GM19043 (cell line): ENCODE measurements around the gene OR8H2.
"Not testable (repeated sequence)": the region's sequence is repeated elsewhere in the genome, so short reads cannot be mapped to it uniquely, and the experiment has no call there.

Source experiments
- ATAC-seq: cut with Tn5 transposase; IDR thresholded peaks from one replicate; pipeline ENCODE4 v1.9.1; 2021; ENCODE audit warnings: low read depth; ENCODE audit not compliant: unreplicated experiment

OR8H2 gene

DNA sequence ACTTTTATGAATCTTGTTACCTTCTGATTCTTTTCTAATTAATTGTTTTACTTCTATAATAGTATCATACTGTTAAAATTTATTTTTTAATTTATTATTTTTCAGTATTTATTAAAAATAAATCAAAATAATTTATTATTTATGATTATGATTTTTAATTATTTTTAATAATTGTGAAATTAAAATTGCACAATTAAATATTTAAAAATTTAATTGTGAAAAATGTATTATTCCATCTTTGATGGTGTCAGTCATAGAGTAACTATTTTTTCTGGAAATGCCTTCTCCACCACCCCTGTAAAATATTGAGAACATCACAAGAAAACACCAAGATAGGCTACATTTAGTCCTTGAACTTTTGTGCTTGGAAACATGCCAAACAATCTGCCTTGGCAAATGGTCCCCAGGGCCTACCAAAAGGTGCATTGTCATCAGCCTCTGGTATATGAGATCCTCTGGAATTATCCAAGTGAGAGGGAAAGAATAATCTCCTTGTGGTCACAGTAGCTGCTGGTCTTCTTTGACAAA, at the start of gene OR8H2:
Gene OR8H2, plus strand, starts transcription at position 478 of the 528 bp plus-strand sequence. CDS start 1,356 bp downstream, outside the sequence.
- ATAC-seq, result no peak

GRCh38 chr11:56056366-56056765, 47.1 kb upstream of the OR8H2 start:
- ATAC-seq, result not testable (repeated sequence)

DNA sequence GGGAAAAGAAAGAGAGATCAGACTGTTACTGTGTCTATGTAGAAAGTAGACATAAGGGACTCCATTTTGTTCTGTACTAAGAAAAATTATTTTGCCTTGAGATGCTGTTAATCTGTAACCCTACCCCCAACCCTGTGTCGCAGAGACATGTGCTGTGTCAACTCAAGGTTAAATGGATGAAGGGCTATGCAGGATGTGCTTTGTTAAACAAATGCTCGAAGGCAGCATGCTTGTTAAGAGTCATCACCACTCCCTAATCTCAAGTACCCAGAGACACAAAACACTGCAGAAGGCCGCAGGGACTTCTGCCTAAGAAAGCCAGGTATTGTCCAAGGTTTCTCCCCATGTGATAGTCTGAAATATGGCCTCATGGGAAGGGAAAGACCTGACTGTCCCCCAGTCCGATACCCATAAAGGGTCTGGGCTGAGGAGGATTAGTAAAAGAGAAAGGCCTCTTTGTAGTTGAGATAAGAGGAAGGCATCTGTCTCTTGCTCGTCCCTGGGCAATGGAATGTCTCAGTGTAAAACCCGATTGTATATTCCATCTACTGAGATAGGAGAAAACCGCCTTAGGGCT, 45.7 kb upstream of the OR8H2 start:
- ATAC-seq, result not testable (repeated sequence)

GRCh38 chr11:56058260-56058780, 45.2 kb upstream of the OR8H2 start:
- not testable (repeated sequence) for ATAC-seq

DNA sequence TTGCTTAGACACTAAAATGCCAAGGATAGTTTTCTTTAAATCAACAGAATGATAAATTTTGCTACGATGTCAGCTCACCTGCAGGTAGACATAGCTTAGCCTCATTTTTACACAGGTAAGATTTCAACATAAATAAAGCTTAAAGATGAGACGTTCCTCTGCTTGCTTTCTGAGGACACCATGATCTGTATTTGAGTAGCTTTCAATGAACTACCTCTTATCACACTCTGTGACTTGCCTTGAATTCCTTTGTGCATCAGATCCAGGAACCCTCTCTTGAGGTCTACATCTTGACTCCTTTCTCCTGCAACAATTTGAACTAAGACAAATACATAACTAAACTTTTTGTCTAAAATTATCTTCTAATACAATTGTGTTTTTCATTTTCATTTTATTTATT, 36.5 kb upstream of the OR8H2 start:
- ATAC-seq, result no peak

GRCh38 chr11:56089697-56090096, 13.8 kb upstream of the OR8H2 start:
- no peak for ATAC-seq

- ATAC-seq, result no peak
These were observed 10.5 kb upstream of the OR8H2 start, which contains the start of gene OR8I2 for GRCh38 chr11:56093008-56093407. TSS of gene OR8I2 (plus strand) at chr11:56093308. CDS start at chr11:56093308, 0 bp downstream.

- ATAC-seq, result no peak
These were observed 18.6 kb downstream of the OR8H2 start, which contains the start of gene OR8H3 for GRCh38 chr11:56122073-56122472. TSS of gene OR8H3 (plus strand) at chr11:56122373. CDS start at chr11:56122373, 0 bp downstream.

DNA sequence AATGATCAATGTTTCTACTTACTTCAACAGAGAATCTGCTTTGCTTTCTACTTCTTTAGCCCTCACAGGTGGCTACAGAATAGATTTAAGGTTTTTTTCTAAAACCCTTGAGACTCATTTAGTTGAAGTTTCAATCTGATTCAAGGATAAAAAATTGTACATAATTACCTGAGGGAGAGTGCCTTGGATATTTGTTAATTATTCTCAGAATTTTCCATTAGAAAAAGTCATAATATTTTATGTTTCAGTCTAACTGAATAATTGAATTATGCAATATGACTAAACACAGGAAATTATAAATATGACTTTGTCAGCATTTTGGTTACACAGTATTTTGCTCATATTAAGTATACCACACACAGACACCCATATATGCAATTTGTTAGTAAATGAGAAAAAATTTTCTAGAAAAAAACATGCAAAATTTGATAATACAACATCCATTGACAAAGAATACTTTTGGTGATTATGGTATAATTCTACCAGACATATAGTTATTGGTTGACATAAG, 36.7 kb downstream of the OR8H2 start, which contains the start of gene OR8J3:
Gene OR8J3, minus strand, starts transcription at position 51 of the 511 bp plus-strand sequence. CDS start 2,483 bp downstream, outside the sequence.
- no peak for ATAC-seq

DNA sequence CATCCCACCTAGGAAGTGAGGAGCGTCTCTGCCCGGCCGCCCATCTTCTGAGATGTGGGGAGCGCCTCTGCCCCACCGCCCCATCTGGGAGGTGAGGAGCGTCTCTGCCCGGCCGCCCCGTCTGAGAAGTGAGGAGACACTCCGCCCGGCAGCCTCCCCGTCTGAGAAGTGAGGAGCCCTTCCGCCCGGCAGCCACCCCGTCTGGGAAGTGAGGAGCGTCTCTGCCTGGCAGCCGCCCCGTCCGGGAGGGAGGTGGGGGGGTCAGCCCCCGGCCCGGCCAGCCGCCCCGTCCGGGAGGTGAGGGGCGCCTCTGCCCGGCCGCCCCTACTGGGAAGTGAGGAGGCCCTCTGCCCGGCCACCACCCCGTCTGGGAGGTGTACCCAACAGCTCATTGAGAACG, 40.2 kb downstream of the OR8H2 start:
- ATAC-seq, result not testable (repeated sequence)

GRCh38 chr11:56151376-56151775, 47.9 kb downstream of the OR8H2 start:
- ATAC-seq, result no peak

- no peak for ATAC-seq
These were observed 48.8 kb downstream of the OR8H2 start for GRCh38 chr11:56152333-56152732.
